Tibial artery (tissue), 4 donors: ENCODE measurements around the gene IRX5.

Experiments
- DNase-seq, 2 donors: peaks; one replicate each; pipeline ENCODE4 v3.0.0-alpha.2; 2019
- H3K27ac ChIP-seq, 2 donors: fragments of 200-600 bp; sonication (generic) in 1 of 2; 1 replicate in 1 of 2; 2 replicates in 1 of 2; pipeline ENCODE4 v1.5.1; 2018 to 2019; ENCODE audit warnings: mild to moderate bottlenecking in 1 of 2
- H3K27me3 ChIP-seq, 2 donors: fragments of 200-600 bp; sonication (generic) in 1 of 2; one replicate each; pipeline versions ENCODE4 v1.5.1 to v1.6.0; 2016 to 2019
- H3K36me3 ChIP-seq, 3 donors: fragments of 200-600 bp; sonication (generic) in 2 of 3; one replicate each; pipeline ENCODE4 v1.5.1; 2016 to 2019; ENCODE audit warnings: mild to moderate bottlenecking in 2 of 3
- H3K4me1 ChIP-seq, 4 donors: fragments of 200-600 bp; sonication (generic) in 2 of 4; 1 replicate in 3 of 4; 2 replicates in 1 of 4; pipeline ENCODE4 v1.5.1; 2016 to 2019
- H3K4me3 ChIP-seq, 2 donors: fragments of 200-600 bp; sonication (generic) in 1 of 2; 1 replicate in 1 of 2; 2 replicates in 1 of 2; pipeline ENCODE4 v1.5.1; 2018 to 2019; ENCODE audit warnings: mild to moderate bottlenecking in 2 of 2
- H3K9me3 ChIP-seq, 3 donors: fragments of 200-600 bp; sonication (generic) in 1 of 3; one replicate each; pipeline ENCODE4 v1.5.1; 2016 to 2019
- intact Hi-C: fragments of 100-400 bp; cut with DNase I; formaldehyde crosslinking; loops from one replicate; pipeline ENCODE4 v1.15.0; 2023; ENCODE audit warnings: low total_unique reads
- TF ChIP-seq, protein P1 (sequence below), 2 experiments: fragments of 200-600 bp in 1 of 2; fragments of 450-650 bp in 1 of 2; IDR thresholded peaks; one replicate each; pipeline ENCODE4 v1.5.1; 2017 to 2019; ENCODE audit warnings: antibody characterized with exemption in 2 of 2, mild to moderate bottlenecking in 1 of 2, moderate library complexity in 1 of 2

The IRX5 gene

DNA sequence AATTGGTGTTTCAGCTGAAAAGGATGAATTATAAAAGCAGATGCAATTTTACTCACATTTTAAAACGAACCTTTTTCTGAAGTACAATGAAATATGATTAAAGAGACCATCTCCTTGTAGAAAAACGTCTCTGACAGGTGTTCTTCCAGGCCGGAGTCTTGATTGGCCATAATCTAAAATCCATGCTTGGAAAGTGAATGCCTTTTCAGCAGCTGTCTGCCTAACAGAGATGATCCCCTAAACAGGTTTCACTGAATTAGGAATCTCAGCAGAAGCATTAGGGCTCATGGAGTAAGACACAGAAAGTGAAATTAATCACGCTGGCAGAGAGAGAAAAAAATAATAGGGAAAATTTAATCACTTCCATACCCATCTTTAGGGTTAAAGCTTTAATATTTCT lies 39.3 kb upstream of the IRX5 start:
- TF ChIP-seq, protein P1, sequence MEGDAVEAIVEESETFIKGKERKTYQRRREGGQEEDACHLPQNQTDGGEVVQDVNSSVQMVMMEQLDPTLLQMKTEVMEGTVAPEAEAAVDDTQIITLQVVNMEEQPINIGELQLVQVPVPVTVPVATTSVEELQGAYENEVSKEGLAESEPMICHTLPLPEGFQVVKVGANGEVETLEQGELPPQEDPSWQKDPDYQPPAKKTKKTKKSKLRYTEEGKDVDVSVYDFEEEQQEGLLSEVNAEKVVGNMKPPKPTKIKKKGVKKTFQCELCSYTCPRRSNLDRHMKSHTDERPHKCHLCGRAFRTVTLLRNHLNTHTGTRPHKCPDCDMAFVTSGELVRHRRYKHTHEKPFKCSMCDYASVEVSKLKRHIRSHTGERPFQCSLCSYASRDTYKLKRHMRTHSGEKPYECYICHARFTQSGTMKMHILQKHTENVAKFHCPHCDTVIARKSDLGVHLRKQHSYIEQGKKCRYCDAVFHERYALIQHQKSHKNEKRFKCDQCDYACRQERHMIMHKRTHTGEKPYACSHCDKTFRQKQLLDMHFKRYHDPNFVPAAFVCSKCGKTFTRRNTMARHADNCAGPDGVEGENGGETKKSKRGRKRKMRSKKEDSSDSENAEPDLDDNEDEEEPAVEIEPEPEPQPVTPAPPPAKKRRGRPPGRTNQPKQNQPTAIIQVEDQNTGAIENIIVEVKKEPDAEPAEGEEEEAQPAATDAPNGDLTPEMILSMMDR (IDR thresholded peaks at IDR 0.05) = no peak
- Histone ChIP-seq H3K36me3 (no peaks in the 10 kb centered on the region), H3K4me1 (no peaks in the 10 kb centered on the region), H3K27me3 (no peaks in the 10 kb centered on the region), H3K4me3 (no peak overlapping the region), H3K9me3 (peaks cover 0 to 6% (median 5%) of the 10 kb centered on the region in 3 donors), H3K27ac (no peak overlapping the region)
- intact Hi-C loops = no loop called here
- no peak for DNase-seq

DNA sequence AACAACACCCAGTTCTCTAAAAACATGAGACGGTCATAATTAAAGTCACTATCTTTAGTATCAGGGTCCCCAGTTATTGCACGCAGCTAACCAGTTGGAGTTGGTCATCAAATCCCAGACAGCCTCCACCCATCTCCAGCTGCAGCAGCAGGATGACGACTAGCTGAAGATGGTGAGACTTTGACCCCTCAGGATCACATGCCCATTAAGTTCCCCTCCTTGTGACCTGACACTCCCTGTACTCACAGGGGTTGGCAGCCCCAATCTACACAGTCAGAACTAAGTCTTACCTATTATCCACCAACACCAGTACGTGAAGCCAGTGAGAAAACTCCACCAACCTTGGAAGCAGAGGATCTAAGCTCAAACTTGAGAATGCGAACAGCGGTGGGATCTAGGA lies 37.7 kb upstream of the IRX5 start:
- H3K27ac ChIP-seq = no peak overlapping the region
- DNase-seq = no peak
- no peaks in the 10 kb centered on the region for H3K9me3 ChIP-seq
- H3K4me1 ChIP-seq = no peaks in the 10 kb centered on the region
- TF ChIP-seq, protein P1 (IDR thresholded peaks at IDR 0.05) = no peak
- H3K27me3 ChIP-seq = no peaks in the 10 kb centered on the region
- no peak overlapping the region for H3K4me3 ChIP-seq
- no peaks in the 10 kb centered on the region for H3K36me3 ChIP-seq
- intact Hi-C loops = no loop called here

DNA sequence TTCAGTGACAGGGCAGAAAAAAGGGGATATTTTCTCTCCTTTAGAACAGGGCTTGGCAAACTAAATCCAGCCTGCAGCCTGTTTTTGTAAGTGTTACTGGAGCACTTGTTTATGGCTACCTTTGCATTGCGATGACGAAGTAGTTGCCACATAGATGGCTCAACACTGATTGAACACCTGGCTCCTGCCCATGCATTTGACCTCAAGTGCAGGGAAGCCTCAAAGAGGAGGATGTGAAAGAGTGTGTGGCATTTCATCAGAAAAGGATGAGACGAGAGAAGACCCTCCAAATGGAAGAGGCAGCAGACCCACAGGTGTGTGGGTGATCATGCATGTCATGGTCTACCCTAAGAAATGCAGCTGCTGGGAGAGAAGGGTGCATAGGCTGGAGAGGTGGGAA lies 32.7 kb upstream of the IRX5 start:
- Histone ChIP-seq H3K4me3 (no peak overlapping the region), H3K4me1 (no peaks in the 10 kb centered on the region)
- intact Hi-C loops = no loop called here

DNA sequence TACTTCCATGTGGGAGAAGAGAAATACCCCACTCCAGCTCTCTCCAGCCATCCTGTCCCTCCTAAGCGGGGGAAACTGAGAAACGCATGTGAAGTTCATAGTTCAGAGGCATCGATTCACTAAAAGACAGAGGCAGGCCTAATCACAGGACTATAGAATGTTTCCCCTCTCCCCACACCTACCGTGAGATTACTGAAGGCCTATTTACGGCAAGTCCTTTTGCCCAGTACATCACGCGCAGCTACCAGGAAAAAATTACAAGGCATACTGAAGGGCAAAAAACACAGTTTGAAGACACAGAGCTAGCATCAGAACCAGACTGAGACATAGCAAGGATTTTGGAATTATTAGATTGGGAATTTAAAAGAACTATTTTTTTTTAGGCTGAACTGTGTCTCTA lies 29.1 kb upstream of the IRX5 start:
- no peak for DNase-seq
- Histone ChIP-seq H3K4me3 (no peak overlapping the region), H3K9me3 (peaks cover 0 to 9% (median 4%) of the 10 kb centered on the region in 3 donors), H3K4me1 (no peaks in the 10 kb centered on the region), H3K36me3 (peaks cover 0 to 6% (median 0%) of the 10 kb centered on the region in 3 donors), H3K27ac (no peak overlapping the region), H3K27me3 (no peaks in the 10 kb centered on the region)
- TF ChIP-seq, protein P1 (IDR thresholded peaks at IDR 0.05) = no peak
- intact Hi-C loops = no loop called here

More for the DNA sequence above, 32.7 kb upstream of the IRX5 start:
- Histone ChIP-seq H3K27me3 (no peaks in the 10 kb centered on the region), H3K27ac (no peak overlapping the region), H3K36me3 (peaks cover 0 to 2% (median 0%) of the 10 kb centered on the region in 3 donors), H3K9me3 (peaks cover 0 to 9% (median 4%) of the 10 kb centered on the region in 3 donors)
- DNase-seq = no peak
- TF ChIP-seq, protein P1 (IDR thresholded peaks at IDR 0.05) = no peak

GRCh38 chr16:54903047-54903446 lies 27.6 kb upstream of the IRX5 start:
- intact Hi-C loops = no loop called here
- H3K9me3 ChIP-seq = peaks cover 0 to 9% (median 4%) of the 10 kb centered on the region in 3 donors
- H3K36me3 ChIP-seq = peaks cover 0 to 6% (median 0%) of the 10 kb centered on the region in 3 donors
- TF ChIP-seq, protein P1 (IDR thresholded peaks at IDR 0.05) = no peak
- no peak for DNase-seq
- H3K27me3 ChIP-seq = no peaks in the 10 kb centered on the region
- no peak overlapping the region for H3K27ac ChIP-seq
- H3K4me1 ChIP-seq = no peaks in the 10 kb centered on the region
- no peak overlapping the region for H3K4me3 ChIP-seq

DNA sequence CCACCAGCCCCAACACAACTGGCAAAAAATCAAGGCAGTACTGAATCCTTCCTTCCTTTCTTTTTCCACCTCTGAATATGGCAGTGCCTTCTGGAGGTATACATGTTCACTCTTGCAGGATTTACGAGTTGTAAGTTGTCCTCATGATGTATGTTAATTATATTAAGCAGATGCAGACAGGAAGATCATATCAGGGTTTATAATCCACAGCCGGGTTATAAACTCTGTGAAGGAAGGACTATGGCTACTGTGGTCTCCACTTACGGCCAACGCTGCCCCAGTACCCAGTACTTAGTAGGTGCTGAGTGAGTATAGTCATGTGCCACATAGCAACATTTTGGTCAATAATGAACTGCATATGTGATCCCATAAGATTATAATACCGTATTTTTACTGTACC lies 19.6 kb upstream of the IRX5 start:
- Histone ChIP-seq H3K4me3 (no peak overlapping the region), H3K9me3 (no peaks in the 10 kb centered on the region), H3K27ac (no peak overlapping the region), H3K4me1 (no peaks in the 10 kb centered on the region), H3K36me3 (peaks cover 0 to 7% (median 0%) of the 10 kb centered on the region in 3 donors), H3K27me3 (no peaks in the 10 kb centered on the region)
- TF ChIP-seq, protein P1 (IDR thresholded peaks at IDR 0.05) = no peak
- intact Hi-C loops = no loop called here
- no peak for DNase-seq
